DOHH2 (cell line): ENCODE data around the gene GPR160.

Experiments
- H3F3A ChIP-seq: fragments of 200-600 bp; sonication (generic), shearing (Covaris generic); 2 replicates; pipeline ENCODE4 v1.6.0; 2016; ENCODE audit warnings: antibody characterized with exemption, mild to moderate bottlenecking; ENCODE audit not compliant: control insufficient read depth, insufficient read depth
- H3K27ac ChIP-seq: fragments of 200-600 bp; sonication (generic); 2 replicates; pipeline ENCODE4 v1.5.1; 2014; ENCODE audit warnings: low read depth, mild to moderate bottlenecking, low read length, moderate library complexity
- H3K27me3 ChIP-seq: fragments of 200-600 bp; sonication (generic); 2 replicates; pipeline ENCODE4 v1.6.1; 2014; ENCODE audit warnings: mild to moderate bottlenecking, low read length, mixed read lengths; ENCODE audit not compliant: control insufficient read depth
- H3K36me3 ChIP-seq: fragments of 200-600 bp; sonication (generic); 2 replicates; pipeline ENCODE4 v1.6.1; 2014; ENCODE audit warnings: mild to moderate bottlenecking, low read length, moderate library complexity, mixed read lengths; ENCODE audit not compliant: control insufficient read depth
- H3K4me1 ChIP-seq: fragments of 200-600 bp; sonication (generic); 2 replicates; pipeline ENCODE4 v1.6.1; 2014; ENCODE audit warnings: mild to moderate bottlenecking, low read length, mixed read lengths; ENCODE audit not compliant: control insufficient read depth
- H3K4me2 ChIP-seq: fragments of 200-600 bp; sonication (generic); 2 replicates; pipeline ENCODE4 v1.6.0; 2014; ENCODE audit warnings: mild to moderate bottlenecking, low read length, moderate library complexity
- H3K4me3 ChIP-seq: fragments of 200-600 bp; sonication (generic); 2 replicates; pipeline ENCODE4 v1.5.1; 2014; ENCODE audit warnings: mild to moderate bottlenecking, low read length, mixed read lengths
- H3K79me2 ChIP-seq: fragments of 200-600 bp; sonication (generic); 2 replicates; pipeline ENCODE4 v1.6.1; 2014; ENCODE audit warnings: mild to moderate bottlenecking, low read length, mixed read lengths; ENCODE audit not compliant: control insufficient read depth
- H3K9me2 ChIP-seq: fragments of 200-600 bp; sonication (generic); replicated peaks from 2 replicates; pipeline ENCODE4 v1.6.1; 2014; ENCODE audit warnings: mild to moderate bottlenecking, low read length, mixed read lengths; ENCODE audit not compliant: control insufficient read depth
- H3K9me3 ChIP-seq: fragments of 200-600 bp; sonication (generic); 2 replicates; pipeline ENCODE4 v1.6.1; 2014; ENCODE audit warnings: antibody characterized with exemption, low read length, mixed read lengths; ENCODE audit not compliant: control insufficient read depth, insufficient read depth
- H4K20me1 ChIP-seq: fragments of 200-600 bp; sonication (generic); 2 replicates; pipeline ENCODE4 v1.6.0; 2014; ENCODE audit warnings: low read depth, mild to moderate bottlenecking, antibody characterized with exemption, low read length, moderate library complexity; ENCODE audit not compliant: control insufficient read depth, insufficient read depth
- EZH2phosphoT487 ChIP-seq: fragments of 200-600 bp; sonication (generic); IDR thresholded peaks from 2 replicates; pipeline ENCODE4 v1.6.1; 2017; ENCODE audit warnings: borderline replicate concordance, mild to moderate bottlenecking, antibody characterized with exemption, low read length, moderate library complexity, mixed read lengths
- TF ChIP-seq, protein P1 (sequence below): fragments of 200-600 bp; sonication (generic); IDR thresholded peaks from one replicate; pipeline ENCODE4 v1.5.1; 2014; ENCODE audit warnings: antibody characterized with exemption, mild to moderate bottlenecking, low read depth, low read length; ENCODE audit not compliant: poor library complexity, severe bottlenecking

GPR160 gene

DNA sequence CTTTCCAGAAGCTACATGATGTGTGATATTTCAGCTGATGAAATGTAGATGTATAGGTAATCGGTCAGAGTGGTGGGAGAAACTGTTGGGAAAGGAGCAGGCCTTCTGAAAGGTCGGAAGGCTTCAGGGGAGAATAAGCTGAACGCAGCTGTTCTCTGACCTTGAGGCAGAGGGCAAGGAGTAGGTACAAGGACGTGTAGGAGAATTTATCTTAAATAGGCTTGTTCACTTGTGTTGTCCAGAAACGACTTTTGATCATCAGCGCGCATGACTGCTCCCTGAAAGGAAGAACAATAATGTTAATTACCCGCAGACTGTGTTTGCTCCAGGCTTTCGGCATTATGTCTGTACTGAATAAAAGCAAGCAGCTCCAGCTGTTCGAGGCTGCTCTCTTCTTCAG is 39.6 kb downstream of the GPR160 start:
- Histone ChIP-seq H3K36me3 (peaks cover 11% of the 10 kb centered on the region; the same call in 1 of the 2 replicates), H3K4me2 (no peak overlapping the region)

DNA sequence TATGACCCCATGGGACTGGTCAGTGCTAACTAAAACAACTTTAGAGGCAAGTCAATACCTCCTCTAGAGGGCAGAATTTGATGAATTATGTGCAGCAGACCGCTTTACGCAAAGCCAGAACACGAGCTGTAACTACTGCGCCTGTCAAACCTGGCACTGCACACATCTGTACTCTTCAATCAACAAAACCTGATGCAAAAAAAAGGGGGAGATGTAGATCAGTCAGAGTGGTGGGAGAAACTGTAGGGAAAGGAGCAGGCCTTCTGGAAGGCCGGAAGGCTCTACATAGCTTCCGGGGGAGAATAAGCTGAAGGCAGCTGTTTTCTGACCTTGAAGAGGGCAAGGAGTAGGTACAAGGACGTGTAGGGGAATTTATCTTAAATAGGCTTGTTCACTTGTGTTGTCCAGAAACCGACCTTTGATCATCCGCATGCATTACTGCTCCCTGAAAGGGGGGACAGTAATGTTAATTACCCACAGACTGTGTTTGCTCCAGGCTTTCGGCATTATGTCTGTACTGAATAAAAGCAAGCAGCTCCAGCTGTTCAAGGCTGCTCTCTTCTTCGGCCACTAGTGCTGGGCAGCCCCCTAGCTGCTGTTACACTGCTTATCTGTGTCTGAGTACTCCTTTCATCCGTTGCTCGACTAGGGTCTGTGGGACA is 41.0 kb downstream of the GPR160 start:
- Histone ChIP-seq H3K27ac (no peak overlapping the region), H4K20me1 (no peaks in the 10 kb centered on the region), H3K9me3 (no peaks in the 10 kb centered on the region), H3K79me2 (no peaks in the 10 kb centered on the region), H3K9me2 (no peaks in the 10 kb centered on the region), H3F3A (no peaks in the 10 kb centered on the region), H3K36me3 (peaks cover 16% of the 10 kb centered on the region), H3K27me3 (no peaks in the 10 kb centered on the region), H3K4me3 (no peak overlapping the region), H3K4me1 (peaks cover 7% of the 10 kb centered on the region), H3K4me2 (no peak overlapping the region)
- TF ChIP-seq EZH2phosphoT487, result no peak
- TF ChIP-seq, protein P1, sequence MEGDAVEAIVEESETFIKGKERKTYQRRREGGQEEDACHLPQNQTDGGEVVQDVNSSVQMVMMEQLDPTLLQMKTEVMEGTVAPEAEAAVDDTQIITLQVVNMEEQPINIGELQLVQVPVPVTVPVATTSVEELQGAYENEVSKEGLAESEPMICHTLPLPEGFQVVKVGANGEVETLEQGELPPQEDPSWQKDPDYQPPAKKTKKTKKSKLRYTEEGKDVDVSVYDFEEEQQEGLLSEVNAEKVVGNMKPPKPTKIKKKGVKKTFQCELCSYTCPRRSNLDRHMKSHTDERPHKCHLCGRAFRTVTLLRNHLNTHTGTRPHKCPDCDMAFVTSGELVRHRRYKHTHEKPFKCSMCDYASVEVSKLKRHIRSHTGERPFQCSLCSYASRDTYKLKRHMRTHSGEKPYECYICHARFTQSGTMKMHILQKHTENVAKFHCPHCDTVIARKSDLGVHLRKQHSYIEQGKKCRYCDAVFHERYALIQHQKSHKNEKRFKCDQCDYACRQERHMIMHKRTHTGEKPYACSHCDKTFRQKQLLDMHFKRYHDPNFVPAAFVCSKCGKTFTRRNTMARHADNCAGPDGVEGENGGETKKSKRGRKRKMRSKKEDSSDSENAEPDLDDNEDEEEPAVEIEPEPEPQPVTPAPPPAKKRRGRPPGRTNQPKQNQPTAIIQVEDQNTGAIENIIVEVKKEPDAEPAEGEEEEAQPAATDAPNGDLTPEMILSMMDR, result peak; percentile 53

More for the DNA sequence above, 39.6 kb downstream of the GPR160 start:
- H3F3A ChIP-seq, result no peaks in the 10 kb centered on the region
- no peak overlapping the region for H3K4me3 ChIP-seq
- H4K20me1 ChIP-seq, result no peaks in the 10 kb centered on the region
- no peaks in the 10 kb centered on the region for H3K9me3 ChIP-seq
- no peaks in the 10 kb centered on the region for H3K4me1 ChIP-seq
- no peaks in the 10 kb centered on the region for H3K27me3 ChIP-seq
- H3K9me2 ChIP-seq, result no peaks in the 10 kb centered on the region
- H3K27ac ChIP-seq, result no peak overlapping the region
- TF ChIP-seq, protein P1, result no peak
- TF ChIP-seq EZH2phosphoT487, result no peak
- no peaks in the 10 kb centered on the region for H3K79me2 ChIP-seq

DNA sequence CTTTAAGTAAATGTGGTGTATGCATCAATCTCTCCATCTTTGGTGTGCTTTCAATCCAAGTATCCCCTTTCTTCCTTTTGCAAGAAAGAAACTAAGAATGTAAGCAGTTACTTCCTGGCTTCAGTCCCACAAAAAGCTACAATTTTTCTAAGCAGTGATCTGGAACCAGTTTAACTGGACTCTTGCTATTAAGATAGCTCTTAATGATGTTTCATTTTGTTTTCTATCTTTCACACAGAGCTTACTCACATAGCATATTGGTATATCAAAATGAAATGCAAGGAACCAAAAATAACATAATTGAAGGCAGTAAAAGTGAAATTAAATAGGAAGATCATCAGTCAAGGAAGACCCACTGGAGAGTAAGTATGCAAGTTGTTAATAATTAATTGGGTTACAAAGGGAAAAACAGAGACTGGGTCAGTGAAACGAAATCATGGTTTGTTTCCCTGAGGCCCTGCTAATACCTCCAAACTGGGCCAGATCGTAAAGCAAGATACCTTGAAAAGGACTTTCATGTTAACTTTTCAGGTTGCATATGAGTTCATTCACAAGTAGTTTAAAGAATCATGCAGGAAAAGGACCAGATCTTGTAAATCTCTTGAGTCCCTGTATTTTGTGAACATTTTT is 41.9 kb downstream of the GPR160 start:
- Histone ChIP-seq H3K9me2 (no peaks in the 10 kb centered on the region), H3K4me2 (no peak overlapping the region), H3K36me3 (peaks cover 20% of the 10 kb centered on the region), H3K27ac (no peak overlapping the region), H3K27me3 (no peaks in the 10 kb centered on the region), H4K20me1 (no peaks in the 10 kb centered on the region), H3K4me3 (no peak overlapping the region), H3K9me3 (no peaks in the 10 kb centered on the region), H3F3A (no peaks in the 10 kb centered on the region), H3K4me1 (peaks cover 16% of the 10 kb centered on the region), H3K79me2 (no peaks in the 10 kb centered on the region)
- no peak for TF ChIP-seq EZH2phosphoT487
- TF ChIP-seq, protein P1, result no peak
